ENCODE measurements around the gene UBE2L3.
A peak's percentile ranks its signal among the peaks of the same experiment; 100 is the strongest.

UBE2L3 gene

GRCh38 chr22:21651521-21652009 is 84.1 kb downstream of the UBE2L3 start:
- H3K4me3 ChIP-seq (ENCODE audit: low read depth, low read length): peak overlapping the region; percentile 64
- TF ChIP-seq CTCF (IDR thresholded peaks at IDR 0.05; ENCODE audit: control insufficient read depth, extremely low read depth, insufficient read depth): no peak
- no peak for DNase-seq (ENCODE audit: low read depth)

GRCh38 chr22:21652010-21652546 is 84.6 kb downstream of the UBE2L3 start:
- no peak for TF ChIP-seq CTCF (IDR thresholded peaks at IDR 0.05; ENCODE audit: control insufficient read depth, extremely low read depth, insufficient read depth)
- H3K4me3 ChIP-seq (ENCODE audit: low read depth, low read length): peak overlapping the region; percentile 64
- peak; percentile 57 for DNase-seq (ENCODE audit: low read depth)

- no peak for DNase-seq (ENCODE audit: low read depth)
- peak overlapping the region; percentile 64 for H3K4me3 ChIP-seq (ENCODE audit: low read depth, low read length)
- TF ChIP-seq CTCF (IDR thresholded peaks at IDR 0.05; ENCODE audit: control insufficient read depth, extremely low read depth, insufficient read depth): no peak
These were observed 85.3 kb downstream of the UBE2L3 start for GRCh38 chr22:21652547-21653545.

- no peak for TF ChIP-seq CTCF (IDR thresholded peaks at IDR 0.05; ENCODE audit: control insufficient read depth, extremely low read depth, insufficient read depth)
- H3K4me3 ChIP-seq (ENCODE audit: low read depth, low read length): peak overlapping the region; percentile 51
- DNase-seq (ENCODE audit: low read depth): no peak
These were observed 89.5 kb downstream of the UBE2L3 start for GRCh38 chr22:21657020-21657359.

GRCh38 chr22:21657360-21658032 is 90.0 kb downstream of the UBE2L3 start:
- peak; percentile 20; the same call in 1 of the 2 replicates for TF ChIP-seq CTCF (IDR thresholded peaks at IDR 0.05; ENCODE audit: control insufficient read depth, extremely low read depth, insufficient read depth)
- no peak for DNase-seq (ENCODE audit: low read depth)
- H3K4me3 ChIP-seq (ENCODE audit: low read depth, low read length): peak overlapping the region; percentile 51

GRCh38 chr22:21659864-21660525 is 92.5 kb downstream of the UBE2L3 start:
- DNase-seq (ENCODE audit: low read depth): no peak
- no peak for TF ChIP-seq CTCF (IDR thresholded peaks at IDR 0.05; ENCODE audit: control insufficient read depth, extremely low read depth, insufficient read depth)
- H3K4me3 ChIP-seq (ENCODE audit: low read depth, low read length): no peak overlapping the region
